H1 (cell line): ENCODE measurements around the gene PLXDC2. TPM values are rescaled to one million over a fixed set of nuclear protein-coding genes. Genes with fewer than 3 reads are reported as not detected.

Experiments
- CTCF ChIA-PET: fragments of 300-600 bp; sonication (Branson Sonifier 250); formaldehyde crosslinking; loops from one replicate; lab custom pipeline; 2021; ENCODE audit not compliant: partially characterized antibody; lab: Charles Lee
- POLR2A ChIA-PET: fragments of 300-600 bp; sonication (Branson Sonifier 250); formaldehyde crosslinking; loops from one replicate; lab custom pipeline; 2021; ENCODE audit warnings: inconsistent platforms; ENCODE audit not compliant: partially characterized antibody; lab: Charles Lee
- DNase-seq, 2 experiments: peaks; one replicate each; pipeline versions ENCODE4 v3.0.0 to v3.0.0-alpha.2; 2010 to 2022; ENCODE audit warnings: low spot score in 2 of 2, low read depth in 1 of 2, mixed read lengths in 1 of 2
- FAIRE-seq: peaks from 2 replicates; lab custom pipeline; 2011; peaks lifted over from hg19 to GRCh38; lab: Jason Lieb, UNC
- H2AFZ ChIP-seq: 2 replicates; pipeline ENCODE4 v1.8.1; 2012; ENCODE audit warnings: low read length, inconsistent platforms
- H2AK5ac ChIP-seq: 2 replicates; pipeline ENCODE4 v1.6.1; 2013; ENCODE audit warnings: low read depth, low read length
- H2BK120ac ChIP-seq: replicated peaks from 2 replicates; pipeline ENCODE3; 2013; ENCODE audit warnings: low read depth, low read length, inconsistent platforms
- H2BK12ac ChIP-seq: 2 replicates; pipeline ENCODE4 v1.6.1; 2013; ENCODE audit warnings: low read depth, low read length
- H2BK15ac ChIP-seq: 2 replicates; pipeline ENCODE4 v1.6.1; 2013; ENCODE audit warnings: low read length
- H2BK20ac ChIP-seq: 2 replicates; pipeline ENCODE4 v1.6.1; 2013; ENCODE audit warnings: low read length
- H2BK5ac ChIP-seq: 2 replicates; pipeline ENCODE4 v1.6.1; 2013; ENCODE audit warnings: low read depth, low read length
- H3K14ac ChIP-seq: 2 replicates; pipeline ENCODE4 v1.6.1; 2013; ENCODE audit warnings: inconsistent platforms; ENCODE audit not compliant: insufficient read length
- H3K18ac ChIP-seq: 2 replicates; pipeline ENCODE4 v1.6.1; 2013; ENCODE audit warnings: low read length; ENCODE audit errors: extremely low read depth
- H3K23ac ChIP-seq: 2 replicates; pipeline ENCODE4 v1.6.1; 2013; ENCODE audit warnings: inconsistent platforms; ENCODE audit not compliant: insufficient read length
- H3K23me2 ChIP-seq: 2 replicates; pipeline ENCODE4 v1.6.1; 2013; ENCODE audit warnings: low read depth, low read length
- H3K27ac ChIP-seq: 2 replicates; pipeline ENCODE4 v1.6.1; 2011; ENCODE audit warnings: low read depth, low read length, inconsistent platforms
- H3K27me3 ChIP-seq, 4 experiments: replicated peaks in 1 of 4; 1 replicate in 1 of 4; 2 replicates in 3 of 4; pipeline versions ENCODE4 v1.6.1 to v1.8.1; 2011 to 2013; ENCODE audit warnings: low read length in 3 of 4, mild to moderate bottlenecking in 3 of 4, inconsistent platforms in 2 of 4, mixed read lengths in 2 of 4, moderate library complexity in 1 of 4; ENCODE audit not compliant: control insufficient read depth in 3 of 4, insufficient read depth in 3 of 4; ENCODE audit errors: extremely low read depth in 1 of 4
- H3K36me3 ChIP-seq, 4 experiments: 2 replicates each; pipeline versions ENCODE4 v1.6.1 to v1.8.1; 2011 to 2013; ENCODE audit warnings: mild to moderate bottlenecking in 4 of 4, low read length in 3 of 4, moderate library complexity in 2 of 4, control low read depth in 1 of 4, inconsistent platforms in 1 of 4; ENCODE audit not compliant: insufficient read depth in 4 of 4, control insufficient read depth in 2 of 4
- H3K4ac ChIP-seq: replicated peaks from 2 replicates; pipeline ENCODE3; 2013; ENCODE audit warnings: low read length, low read depth, mixed read lengths, inconsistent platforms; ENCODE audit not compliant: insufficient read length
- H3K4me1 ChIP-seq, 4 experiments: replicated peaks in 1 of 4; 1 replicate in 1 of 4; 2 replicates in 3 of 4; pipeline versions ENCODE4 v1.6.1 to v1.8.1; 2011 to 2013; ENCODE audit warnings: low read length in 3 of 4, inconsistent platforms in 2 of 4, mixed read lengths in 1 of 4; ENCODE audit not compliant: insufficient read depth in 4 of 4, control insufficient read depth in 3 of 4
- H3K4me2 ChIP-seq, 2 experiments: 2 replicates each; pipeline versions ENCODE4 v1.6.1 to v1.8.1; 2011 to 2013; ENCODE audit warnings: low read depth in 2 of 2, low read length in 2 of 2, control low read depth in 1 of 2, inconsistent platforms in 1 of 2, mild to moderate bottlenecking in 1 of 2; ENCODE audit not compliant: insufficient read depth in 1 of 2
- H3K4me3 ChIP-seq, 4 experiments: fragments of 200-600, 300-600 bp in 1 of 4; sonication (generic), shearing (Covaris generic), sonication (Bioruptor Twin) in 1 of 4; 2 replicates each; pipeline versions ENCODE4 v1.5.1 to v1.8.1; 2011 to 2016; ENCODE audit warnings: low read length in 4 of 4, low read depth in 3 of 4, control low read depth in 2 of 4, inconsistent platforms in 2 of 4, mild to moderate bottlenecking in 2 of 4, mixed read lengths in 1 of 4, moderate library complexity in 1 of 4; ENCODE audit not compliant: insufficient read depth in 2 of 4; ENCODE audit errors: extremely low read depth in 1 of 4
- H3K56ac ChIP-seq: replicated peaks from 2 replicates; pipeline ENCODE3; 2013; ENCODE audit warnings: low read depth, mild to moderate bottlenecking, mixed read lengths, low read length, inconsistent platforms; ENCODE audit not compliant: insufficient read length
- H3K79me1 ChIP-seq: 2 replicates; pipeline ENCODE4 v1.6.1; 2013; ENCODE audit warnings: low read depth, low read length, control low read depth
- H3K79me2 ChIP-seq, 2 experiments: 2 replicates each; pipeline versions ENCODE4 v1.6.1 to v1.8.1; 2012 to 2013; ENCODE audit warnings: low read length in 2 of 2, mild to moderate bottlenecking in 2 of 2, inconsistent platforms in 1 of 2; ENCODE audit not compliant: insufficient read depth in 2 of 2, control insufficient read depth in 1 of 2
- H3K9ac ChIP-seq, 4 experiments: replicated peaks in 1 of 4; 1 replicate in 1 of 4; 2 replicates in 3 of 4; pipeline versions ENCODE4 v1.6.1 to v1.8.1; 2011 to 2013; ENCODE audit warnings: low read depth in 3 of 4, low read length in 3 of 4, control low read depth in 2 of 4, mild to moderate bottlenecking in 2 of 4, moderate library complexity in 2 of 4, inconsistent platforms in 1 of 4; ENCODE audit errors: extremely low read depth in 1 of 4
- H3K9me3 ChIP-seq, 2 experiments: 2 replicates each; pipeline versions ENCODE4 v1.6.1 to v1.8.1; 2012 to 2013; ENCODE audit warnings: mild to moderate bottlenecking in 2 of 2, moderate library complexity in 2 of 2, control low read depth in 1 of 2, inconsistent platforms in 1 of 2, low read depth in 1 of 2, low read length in 1 of 2, mixed read lengths in 1 of 2; ENCODE audit not compliant: insufficient read depth in 2 of 2
- H4K20me1 ChIP-seq, 2 experiments: replicated peaks in 1 of 2; 2 replicates each; pipeline versions ENCODE3 to v1.8.1; 2011 to 2013; ENCODE audit warnings: inconsistent platforms in 2 of 2, low read length in 2 of 2, mild to moderate bottlenecking in 1 of 2; ENCODE audit not compliant: insufficient read depth in 2 of 2, control insufficient read depth in 1 of 2
- H4K5ac ChIP-seq: 2 replicates; pipeline ENCODE4 v1.6.1; 2013; ENCODE audit warnings: low read length, low read depth, mixed read lengths, inconsistent platforms; ENCODE audit not compliant: insufficient read length
- H4K8ac ChIP-seq: 2 replicates; pipeline ENCODE4 v1.8.0; 2013; ENCODE audit warnings: mild to moderate bottlenecking, moderate library complexity, low read length, inconsistent platforms; ENCODE audit not compliant: insufficient read depth; ENCODE audit errors: extremely low read depth
- H4K91ac ChIP-seq: replicated peaks from 2 replicates; pipeline ENCODE3; 2013; ENCODE audit warnings: low read length, mixed read lengths, inconsistent platforms; ENCODE audit not compliant: insufficient read length
- CEBPB ChIP-seq: IDR thresholded peaks from 2 replicates; pipeline ENCODE4 v1.6.1; 2012; ENCODE audit warnings: low read depth, low read length
- GABPA ChIP-seq: IDR thresholded peaks from 2 replicates; pipeline ENCODE4 v1.6.1; 2011; ENCODE audit warnings: mild to moderate bottlenecking, low read length, moderate library complexity, borderline replicate concordance; ENCODE audit not compliant: insufficient read depth
- GTF2F1 ChIP-seq: IDR thresholded peaks from 2 replicates; pipeline ENCODE4 v1.6.1; 2012; ENCODE audit warnings: low read depth, low read length, improper control_type of control experiment, borderline replicate concordance
- KDM1A ChIP-seq: fragments of 200-600, 300-600 bp; sonication (generic); IDR thresholded peaks from 2 replicates; pipeline ENCODE4 v1.7.1; 2016; ENCODE audit warnings: mild to moderate bottlenecking, low read length, borderline replicate concordance
- MAX ChIP-seq: IDR thresholded peaks from 2 replicates; pipeline ENCODE4 v1.6.1; 2012; ENCODE audit warnings: inconsistent platforms
- PHF8 ChIP-seq: fragments of 200-600 bp; sonication (generic); conservative IDR thresholded peaks from 2 replicates; pipeline ENCODE4 v1.7.1; 2012; ENCODE audit warnings: low read depth, mild to moderate bottlenecking, inconsistent platforms, low read length, moderate library complexity
- SAP30 ChIP-seq: fragments of 300-600 bp; sonication (generic); IDR thresholded peaks from 2 replicates; pipeline ENCODE4 v1.7.1; 2012; ENCODE audit warnings: low read length, moderate library complexity, mild to moderate bottlenecking, inconsistent platforms; ENCODE audit not compliant: insufficient read depth, insufficient replicate concordance
- SIN3A ChIP-seq, 2 experiments: IDR thresholded peaks in 1 of 2; conservative IDR thresholded peaks in 1 of 2; 2 replicates each; pipeline ENCODE4 v1.6.1; 2011 to 2012; ENCODE audit warnings: low read length in 2 of 2, improper control_type of control experiment in 1 of 2, low read depth in 1 of 2, mild to moderate bottlenecking in 1 of 2
- SIX5 ChIP-seq: IDR thresholded peaks from 2 replicates; pipeline ENCODE4 v1.6.1; 2011; ENCODE audit warnings: mild to moderate bottlenecking, low read depth, low read length
- SP4 ChIP-seq: IDR thresholded peaks from 2 replicates; pipeline ENCODE4 v1.6.1; 2012; ENCODE audit warnings: low read length, inconsistent platforms
- TBP ChIP-seq: IDR thresholded peaks from 2 replicates; pipeline ENCODE4 v1.6.1; 2011; ENCODE audit warnings: low read depth, low read length, improper control_type of control experiment
- WGBS, 2 experiments: shearing (Covaris generic) in 1 of 2; methylation state at CpG; one replicate each; pipeline versions ENCODE4 v1.1.6 to v1.1.7; 2013 to 2015; ENCODE audit warnings: low lambda C conversion rate in 2 of 2, mixed read lengths in 2 of 2, inconsistent platforms in 1 of 2, low coverage in 1 of 2, missing lambda C conversion rate in 1 of 2; ENCODE audit not compliant: insufficient replicate concordance in 2 of 2, insufficient coverage in 1 of 2, insufficient read length in 1 of 2; ENCODE audit errors: extremely low coverage in 1 of 2, missing lambda C conversion rate in 1 of 2; 5-methylcytosine and 5-hydroxymethylcytosine counted together
- polyA plus RNA-seq, 7 experiments: library from polyadenylated mRNA; depleted of rRNA in 3 of 7; stranded (reverse) in 5 of 7; unstranded in 2 of 7; fragments of >200 nt in 5 of 7; fragments of 200-250 nt in 2 of 7; gene quantifications; 1 replicate in 5 of 7; 2 replicates in 1 of 7; 4 replicates in 1 of 7; pipeline versions ENCODE4 v1.2.1 to v1.2.3, GENCODE V29; 2011 to 2013; ENCODE audit warnings: missing spikeins in 2 of 7, mixed read lengths in 2 of 7
- total RNA-seq: library from RNA; stranded (reverse); fragmentation: NEBNext Ultra II Directional; extraction: Animal tissue kit (Norgen Biotek cat#: 25700); gene quantifications from 2 replicates; pipeline ENCODE4 v1.2.1, GENCODE V29; 2021
- TF ChIP-seq, protein P1 (sequence below): IDR thresholded peaks from 2 replicates; pipeline ENCODE4 v1.6.1; 2012; ENCODE audit warnings: low read length, inconsistent platforms

Gene PLXDC2
- total and polyA plus RNA-seq, 2 of the 8 experiments (the other 6 are each of a cell fraction or from before 2014, with no cell fraction given) = 23.0 to 40.5 TPM

DNA sequence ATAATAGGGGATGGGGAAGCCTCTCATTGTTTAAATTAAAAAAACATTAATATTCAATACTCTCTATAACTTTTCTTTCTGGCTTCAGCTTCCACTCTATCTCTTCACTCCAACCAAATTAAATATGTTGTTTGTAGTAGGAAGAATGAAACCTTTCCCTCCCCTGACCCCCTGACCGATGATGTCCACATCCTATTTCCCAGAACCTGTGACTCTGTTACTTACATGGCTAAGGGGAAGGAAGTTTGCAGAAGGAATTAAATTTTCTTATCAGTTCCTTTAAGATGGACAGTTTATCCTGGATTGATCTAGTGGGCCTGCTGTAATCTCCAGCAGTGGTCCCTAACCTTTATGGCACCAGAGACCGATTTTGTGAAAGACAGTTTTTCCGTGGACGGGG is 130.0 kb downstream of the PLXDC2 start:
- Histone ChIP-seq H2BK5ac (no peak overlapping the region), H3K9me3 (peaks cover 0 to 6% of the 10 kb centered on the region in 2 experiments; a peak in 1 of 4 replicates), H3K27ac (no peak overlapping the region), H3K4ac (no peak overlapping the region), H4K8ac (no peak overlapping the region), H4K91ac (no peak overlapping the region), H3K56ac (no peak overlapping the region), H3K9ac (no peak overlapping the region), H3K23me2 (no peaks in the 10 kb centered on the region), H2BK15ac (no peak overlapping the region), H3K4me1 (peaks cover 0 to 4% (median 3%) of the 10 kb centered on the region in 4 experiments; a peak in 4 of 7 replicates), H3K23ac (no peak overlapping the region), H4K5ac (no peak overlapping the region), H3K4me3 (no peak overlapping the region), H3K27me3 (no peaks in the 10 kb centered on the region), H2BK120ac (no peak overlapping the region), H2BK12ac (no peak overlapping the region), H3K18ac (no peak overlapping the region), H3K79me2 (peaks cover 0 to 53% of the 10 kb centered on the region in 2 experiments; a peak in 3 of 4 replicates), H3K14ac (no peak overlapping the region), H3K36me3 (peaks cover 0 to 3% (median 0%) of the 10 kb centered on the region in 4 experiments; a peak in 4 of 8 replicates), H2AFZ (no peak overlapping the region), H2BK20ac (no peak overlapping the region), H2AK5ac (no peak overlapping the region), H3K79me1 (peaks cover under 1% of the 10 kb centered on the region; the same call in 1 of the 2 replicates), H4K20me1 (peaks cover 0 to 1% of the 10 kb centered on the region in 2 experiments), H3K4me2 (no peak overlapping the region)
- POLR2A ChIA-PET = no interaction called here
- CTCF ChIA-PET = no interaction called here
- DNase-seq (no peak), FAIRE-seq (no peak)
- 95% methylated on average over 4 of the region's 4 CpGs; no CpG with 5 or more reads in 1 of the 2 experiments for WGBS, 2 experiments
- TF ChIP-seq, protein P1, sequence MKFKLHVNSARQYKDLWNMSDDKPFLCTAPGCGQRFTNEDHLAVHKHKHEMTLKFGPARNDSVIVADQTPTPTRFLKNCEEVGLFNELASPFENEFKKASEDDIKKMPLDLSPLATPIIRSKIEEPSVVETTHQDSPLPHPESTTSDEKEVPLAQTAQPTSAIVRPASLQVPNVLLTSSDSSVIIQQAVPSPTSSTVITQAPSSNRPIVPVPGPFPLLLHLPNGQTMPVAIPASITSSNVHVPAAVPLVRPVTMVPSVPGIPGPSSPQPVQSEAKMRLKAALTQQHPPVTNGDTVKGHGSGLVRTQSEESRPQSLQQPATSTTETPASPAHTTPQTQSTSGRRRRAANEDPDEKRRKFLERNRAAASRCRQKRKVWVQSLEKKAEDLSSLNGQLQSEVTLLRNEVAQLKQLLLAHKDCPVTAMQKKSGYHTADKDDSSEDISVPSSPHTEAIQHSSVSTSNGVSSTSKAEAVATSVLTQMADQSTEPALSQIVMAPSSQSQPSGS = no peak
- TF ChIP-seq CEBPB (no peak), TBP (no peak), MAX (no peak), GTF2F1 (no peak), SP4 (no peak), GABPA (no peak), PHF8 (no peak), SIX5 (no peak), SIN3A (conservative IDR thresholded peaks at IDR 0.05 in 1 of 2, IDR thresholded peaks at IDR 0.05 in 1 of 2; ENCODE audit: low read depth in 1 of 2, low read length in 2 of 2) (no peak), SAP30 (no peak), KDM1A (no peak)
